HG02642 (cell line): ENCODE measurements around the gene ADARB1.
"Not testable (repeated sequence)": the region's sequence is repeated elsewhere in the genome, so short reads cannot be mapped to it uniquely, and the experiment has no call there.

Source experiments
- ATAC-seq: cut with Tn5 transposase; IDR thresholded peaks from one replicate; pipeline ENCODE4 v1.9.1; 2021; ENCODE audit warnings: mild to moderate bottlenecking; ENCODE audit not compliant: unreplicated experiment, poor library complexity

The ADARB1 gene

DNA sequence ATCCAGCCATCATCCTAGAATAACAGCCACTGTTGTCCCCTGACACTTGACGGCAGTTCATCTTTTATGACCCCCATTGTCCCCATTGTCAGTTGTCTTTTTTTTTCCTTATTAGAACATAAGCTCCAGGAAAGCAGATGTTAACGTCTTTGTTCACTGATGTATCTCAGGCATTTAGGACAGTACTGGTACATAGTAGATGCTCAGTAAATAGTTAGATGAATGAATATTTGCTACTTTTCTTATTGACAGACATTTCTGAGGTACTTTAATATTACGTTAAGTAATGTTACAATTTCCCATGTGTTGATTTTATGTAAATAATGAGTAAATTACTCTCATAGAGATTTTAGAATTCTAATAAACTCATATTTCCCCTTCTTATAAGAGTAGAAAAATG is 69.5 kb downstream of the ADARB1 start:
- no peak for ATAC-seq

DNA sequence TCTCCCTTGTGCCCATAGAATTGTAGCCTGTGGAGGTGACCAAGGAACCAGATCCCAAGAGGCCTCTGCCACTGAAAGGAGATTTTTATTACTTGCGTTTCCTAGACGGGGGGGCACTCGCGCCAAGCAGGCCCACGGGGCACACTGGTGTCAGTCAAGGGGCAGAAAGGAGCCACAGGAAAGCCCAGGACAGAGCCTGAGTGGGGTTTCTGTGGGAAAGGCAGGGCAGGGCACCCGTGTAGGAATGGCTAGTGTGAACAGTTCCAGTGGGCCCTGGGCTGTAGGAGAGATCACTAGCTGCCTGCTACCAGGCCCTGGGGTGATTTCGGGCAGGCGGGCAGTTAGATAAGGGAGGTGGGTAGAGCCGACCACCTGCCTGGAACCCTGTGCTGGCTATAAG is 70.8 kb downstream of the ADARB1 start:
- ATAC-seq: no peak

DNA sequence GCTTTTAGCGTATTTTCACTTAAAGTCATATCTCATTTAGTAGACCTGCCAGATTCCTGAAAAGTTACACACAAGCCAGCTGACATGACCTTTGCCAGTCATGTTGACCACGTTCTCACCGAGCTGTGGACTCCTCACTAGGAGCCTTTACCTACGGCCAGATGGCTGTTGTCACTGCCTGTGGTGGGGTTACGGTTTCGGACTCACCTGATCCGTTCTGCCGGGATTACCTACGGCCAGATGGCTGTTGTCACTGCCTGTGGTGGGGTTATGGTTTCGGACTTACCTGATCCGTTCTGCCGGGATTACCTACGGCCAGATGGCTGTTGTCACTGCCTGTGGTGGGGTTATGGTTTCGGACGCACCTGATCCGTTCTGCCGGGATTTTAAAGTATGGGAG is 71.5 kb downstream of the ADARB1 start:
- not testable (repeated sequence) for ATAC-seq

DNA sequence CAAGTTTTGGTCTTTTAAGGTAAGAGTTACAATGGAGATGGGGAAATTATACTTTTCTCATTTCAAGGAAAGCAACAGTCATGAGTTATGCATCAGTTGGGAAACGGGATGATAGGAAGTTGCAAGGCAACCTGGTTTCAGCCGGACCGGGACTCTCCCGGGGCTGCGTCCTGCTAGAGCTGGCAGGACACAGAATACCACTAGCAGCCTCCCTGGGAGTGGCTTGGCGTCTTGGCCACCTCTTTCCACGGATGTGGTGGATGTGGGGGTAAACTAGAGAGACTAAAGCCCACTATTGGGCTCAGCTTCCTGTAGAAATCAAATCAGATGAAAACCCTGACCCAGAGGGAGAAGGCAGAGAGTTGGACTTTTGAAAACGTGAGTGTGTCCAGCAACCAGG is 71.9 kb downstream of the ADARB1 start:
- ATAC-seq: no peak

DNA sequence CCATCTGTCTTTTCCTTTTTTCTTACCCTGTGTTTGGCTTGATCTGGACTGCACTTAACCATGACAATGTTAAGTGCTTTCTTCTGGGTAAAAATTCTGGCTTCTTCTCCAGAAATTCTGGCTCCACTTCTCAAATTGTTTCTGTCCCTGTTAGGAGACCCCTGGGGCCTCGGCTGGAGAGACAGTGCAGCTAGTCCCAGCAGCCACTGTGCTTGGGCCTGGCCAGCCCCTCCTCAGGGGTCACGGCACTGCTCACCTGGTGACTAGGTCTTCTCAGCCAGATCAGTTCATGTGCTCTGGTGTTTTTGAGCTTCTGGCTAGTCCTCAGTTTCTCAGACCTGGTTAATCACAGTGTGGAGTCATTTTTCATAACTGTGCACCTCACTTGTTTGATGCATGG is 72.4 kb downstream of the ADARB1 start:
- ATAC-seq: no peak

DNA sequence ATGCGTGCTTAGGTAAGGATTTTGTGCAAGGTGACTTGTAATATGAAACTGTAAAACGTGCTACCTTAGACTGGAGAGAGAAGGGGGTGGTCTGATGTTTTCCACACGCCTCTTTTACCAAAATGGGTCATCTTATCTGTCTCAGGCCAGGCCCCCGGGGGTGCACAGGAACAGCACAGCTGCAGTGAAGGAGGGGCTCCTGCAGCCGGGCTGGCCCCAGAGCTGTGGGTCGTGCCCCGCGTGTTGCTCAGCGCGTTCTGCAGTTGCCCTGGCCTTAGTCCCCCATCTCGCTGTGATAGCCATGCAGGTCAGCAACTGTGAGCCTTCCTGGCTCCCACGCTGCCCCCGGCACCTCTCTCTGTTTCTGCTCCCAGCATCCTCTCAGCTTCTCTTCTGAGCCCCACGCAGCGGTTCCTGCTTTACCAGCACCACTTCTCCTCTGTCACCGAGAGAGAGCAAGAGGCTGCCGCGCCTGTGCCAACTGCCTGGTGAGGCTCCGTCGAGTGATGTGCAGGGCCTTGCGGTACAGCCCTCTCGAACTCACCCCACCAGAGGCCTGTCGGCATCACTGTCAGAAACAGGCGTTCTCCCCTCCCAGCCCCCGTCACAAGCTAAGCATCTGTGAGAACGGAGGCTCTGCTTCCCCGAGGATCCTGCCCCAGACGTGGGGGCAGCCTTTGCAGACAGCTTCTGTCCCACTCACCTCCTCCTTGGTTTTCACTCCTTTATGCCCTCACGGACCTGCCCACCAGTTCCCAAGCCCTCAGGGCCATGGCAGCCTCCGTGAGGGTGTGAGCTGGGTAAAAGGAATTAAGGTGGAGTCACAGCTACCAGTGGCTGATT is 73.3 kb downstream of the ADARB1 start:
- no peak for ATAC-seq

DNA sequence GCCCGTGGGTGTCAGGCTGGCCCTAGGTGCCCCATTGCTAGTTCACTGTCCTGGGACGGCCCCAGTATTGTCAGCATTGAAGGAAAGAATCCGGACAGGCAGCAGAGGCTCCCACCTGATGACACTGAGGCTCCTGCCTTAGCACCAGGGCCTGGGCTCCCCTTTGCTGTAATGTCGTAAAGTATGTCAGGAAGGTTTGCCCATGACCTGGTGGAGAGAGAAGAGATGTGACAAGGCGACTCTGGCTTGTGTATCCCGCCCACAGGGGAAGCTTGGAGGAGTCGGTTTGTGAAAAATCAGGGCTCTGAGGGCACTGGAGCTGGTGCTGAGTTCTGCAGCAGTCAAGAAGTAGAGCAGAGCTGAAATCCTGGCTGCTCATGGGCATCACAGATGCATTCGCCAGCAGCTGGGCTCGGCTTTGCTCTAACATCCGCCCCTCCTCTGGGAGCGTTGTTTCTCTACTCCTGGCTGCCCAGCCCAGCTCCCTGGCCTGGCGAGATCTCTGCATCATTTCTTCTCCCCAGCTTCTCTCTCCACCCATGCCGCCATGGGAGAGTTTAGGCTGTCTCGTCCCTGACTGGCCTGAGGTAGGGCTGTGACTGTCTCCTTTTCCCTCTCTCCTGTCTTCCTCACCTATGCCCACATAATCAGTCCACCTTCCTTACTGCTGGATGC is 74.1 kb downstream of the ADARB1 start:
- ATAC-seq: no peak

DNA sequence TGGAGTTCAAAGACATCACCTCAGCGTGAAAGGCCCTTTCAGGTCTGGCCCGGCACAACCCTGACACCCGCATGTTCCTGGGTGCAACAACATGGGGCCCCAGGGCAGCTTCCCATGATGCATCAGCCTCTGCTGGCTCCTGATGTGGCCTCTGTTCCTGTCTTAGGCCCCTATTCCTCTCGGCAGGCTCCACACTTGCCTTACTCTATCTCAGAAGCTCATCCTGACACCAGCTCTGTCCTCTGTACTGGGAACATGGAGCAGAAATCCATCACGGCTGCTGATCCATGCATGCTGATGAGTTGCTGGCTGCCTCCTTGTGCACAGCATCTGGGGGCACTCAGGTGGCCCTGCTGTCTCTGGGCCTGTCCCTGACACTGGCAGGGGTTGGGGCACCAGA is 74.6 kb downstream of the ADARB1 start:
- no peak for ATAC-seq

DNA sequence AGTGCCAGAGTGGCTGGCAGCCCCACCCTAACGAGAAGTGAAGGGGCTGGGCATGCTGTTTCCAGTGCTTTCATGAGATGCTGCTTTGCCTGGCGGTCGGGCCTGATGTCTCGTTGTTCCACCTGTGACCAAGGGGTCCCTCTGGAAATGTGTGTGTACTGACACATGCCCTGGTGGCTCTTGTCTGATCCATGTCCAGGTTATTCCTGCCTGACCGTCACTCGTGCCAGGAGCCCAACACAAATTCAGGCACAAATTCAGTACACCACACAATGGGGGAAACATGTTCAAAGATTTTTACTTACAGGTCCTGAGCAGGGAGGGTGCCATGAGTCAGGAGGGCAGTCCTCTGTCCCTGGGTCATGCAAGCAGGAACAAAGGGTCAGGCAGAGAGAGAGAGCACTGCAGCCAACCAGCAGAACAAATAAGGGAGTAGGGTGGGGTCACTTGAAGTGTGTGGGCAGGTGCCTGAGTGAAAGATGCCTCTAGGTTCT is 76.3 kb downstream of the ADARB1 start:
- no peak for ATAC-seq

DNA sequence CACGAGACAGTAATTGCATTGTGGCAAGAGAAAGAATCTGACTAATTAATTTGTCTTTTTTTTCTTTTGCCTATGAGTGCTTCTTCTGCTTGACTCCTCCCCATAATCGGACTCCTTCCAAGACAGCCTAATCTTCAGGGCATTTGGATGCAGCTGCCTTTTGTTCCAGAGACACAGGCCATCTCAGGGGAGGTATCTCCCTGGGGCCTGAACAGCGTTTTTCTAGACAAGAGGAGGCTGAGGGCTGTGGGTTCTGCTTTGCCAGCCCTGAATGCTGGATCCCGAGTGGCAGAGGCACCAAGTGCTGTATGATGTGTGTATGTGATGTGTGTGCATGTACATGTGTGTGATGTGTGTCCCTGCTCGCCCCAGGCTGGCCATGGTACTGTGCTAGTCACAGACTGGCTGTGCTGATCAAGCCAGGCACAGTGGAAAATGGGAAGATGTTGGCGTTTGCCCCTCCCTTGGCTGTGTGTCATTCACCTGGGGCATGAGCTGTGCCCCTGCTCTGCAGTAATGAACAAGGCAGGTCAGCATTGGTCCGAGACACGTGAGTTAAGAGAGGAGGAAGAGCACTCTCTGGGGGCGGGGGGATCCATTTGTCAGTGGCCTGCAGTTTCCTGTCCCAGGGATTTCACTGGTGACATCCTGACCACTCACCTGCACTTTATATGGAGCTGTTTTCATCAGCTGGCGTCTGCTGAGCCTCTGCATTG is 77.2 kb downstream of the ADARB1 start:
- no peak for ATAC-seq

DNA sequence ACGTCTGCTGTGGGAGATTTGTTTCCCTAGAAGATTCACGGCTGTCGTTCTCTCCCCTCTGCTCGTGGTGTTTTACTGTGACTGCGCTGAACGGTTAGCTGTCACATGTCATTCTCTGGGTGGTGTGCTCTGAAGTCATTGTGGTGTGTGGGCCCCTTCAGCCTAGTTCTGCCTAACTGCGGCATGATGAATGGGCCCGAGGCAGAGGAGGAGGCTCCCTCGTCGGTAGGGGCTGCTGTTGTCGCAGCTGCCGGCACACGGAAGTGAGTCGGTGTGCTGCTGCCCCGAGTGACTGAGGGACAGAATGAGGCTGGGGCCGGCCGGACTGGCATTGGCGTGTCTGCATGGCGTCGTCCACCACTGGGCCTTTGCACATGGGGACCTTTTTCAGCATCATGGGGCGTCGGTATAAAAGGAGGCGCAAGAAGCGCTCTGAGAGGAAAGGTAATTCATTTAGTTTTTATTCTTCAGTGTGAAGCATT is 77.9 kb downstream of the ADARB1 start:
- no peak for ATAC-seq

DNA sequence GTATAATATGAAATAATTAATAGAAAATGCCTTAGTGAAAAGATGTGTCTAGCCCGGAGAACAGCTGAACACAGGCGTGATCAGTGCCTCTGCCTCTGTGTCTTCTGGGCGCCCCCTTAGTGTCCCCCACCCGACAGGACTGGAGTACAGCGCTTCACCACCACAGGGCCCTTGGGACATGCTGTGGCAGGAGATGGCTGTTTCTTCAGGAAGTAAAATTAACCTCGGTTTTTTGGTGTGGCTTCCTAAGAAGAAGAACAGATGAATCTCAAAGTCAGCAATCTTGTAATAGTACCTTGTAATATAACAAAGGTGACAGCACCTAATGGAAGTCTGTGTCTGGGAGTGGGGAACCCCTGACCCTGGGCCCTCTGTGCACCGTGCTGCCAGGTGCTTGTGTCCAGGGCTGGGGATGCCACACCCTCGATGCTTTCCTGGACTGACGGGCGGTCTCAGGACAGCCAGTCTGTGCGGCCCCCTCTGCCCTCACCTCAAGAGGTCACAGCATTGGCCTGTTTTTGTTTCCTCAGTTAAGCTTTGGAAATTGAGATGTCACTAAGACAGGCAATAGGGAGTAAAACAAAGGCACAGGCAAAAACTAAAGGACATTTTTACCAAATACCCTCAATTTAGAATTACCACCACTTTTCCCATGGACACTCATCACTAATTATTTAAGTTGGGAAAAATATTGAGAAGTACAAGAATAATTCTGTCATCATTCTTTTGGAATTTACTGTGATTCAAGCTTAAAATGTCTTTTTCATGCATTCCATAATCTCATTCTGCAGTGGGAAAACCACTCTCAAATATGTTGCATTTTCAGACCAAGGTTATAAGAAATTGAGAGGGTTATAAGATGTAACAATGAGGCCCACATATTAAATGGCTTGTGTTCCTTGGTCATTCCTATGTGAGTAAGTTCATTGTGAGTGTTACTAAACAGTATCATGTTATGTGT is 79.3 kb downstream of the ADARB1 start:
- no peak for ATAC-seq

DNA sequence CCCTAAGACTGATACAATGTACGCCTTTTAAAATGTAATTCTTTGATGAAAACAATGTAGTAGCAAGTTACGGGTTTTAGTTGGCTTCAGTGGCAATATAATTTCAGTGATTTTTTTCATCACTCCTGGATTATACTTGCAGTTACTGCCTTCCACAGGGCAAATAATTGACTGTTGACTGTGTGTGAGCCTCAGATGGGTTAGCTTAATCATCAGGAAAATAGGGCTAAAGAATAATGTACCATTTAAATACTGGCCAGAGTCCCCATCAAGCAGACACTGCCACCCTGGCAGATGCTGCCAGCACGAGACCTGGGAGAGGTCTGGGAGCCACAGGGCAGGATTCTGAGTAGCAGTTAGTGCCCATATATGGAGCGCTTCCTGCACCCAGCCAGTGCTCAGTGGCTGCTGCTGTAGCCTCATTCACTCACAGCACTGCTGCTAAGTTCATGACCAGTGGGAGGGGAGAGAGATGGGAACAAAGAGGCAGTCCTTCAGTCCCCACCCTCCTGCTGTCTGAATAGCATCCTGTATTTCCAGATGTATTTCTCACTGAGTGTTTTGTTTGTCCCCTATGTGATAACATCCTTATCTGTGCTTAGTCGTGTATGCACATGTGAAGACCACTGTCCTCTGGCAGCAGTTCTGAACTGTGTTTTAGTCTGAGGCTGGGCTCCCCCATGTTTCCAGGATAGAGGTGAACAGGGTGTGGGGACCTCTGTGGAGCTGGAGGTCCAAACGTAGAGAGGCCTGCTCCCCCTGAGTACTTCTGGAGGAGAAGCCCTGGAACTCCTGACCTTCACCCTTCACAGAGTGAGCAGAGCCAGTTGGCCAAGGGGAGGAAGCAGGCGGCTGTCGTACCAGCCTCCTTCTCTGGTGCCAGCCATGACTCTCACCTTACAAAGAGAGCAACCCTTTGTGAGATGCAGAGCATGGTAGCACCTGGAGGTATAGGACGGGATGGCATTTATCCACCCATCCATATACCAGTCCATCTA is 80.4 kb downstream of the ADARB1 start:
- no peak for ATAC-seq

DNA sequence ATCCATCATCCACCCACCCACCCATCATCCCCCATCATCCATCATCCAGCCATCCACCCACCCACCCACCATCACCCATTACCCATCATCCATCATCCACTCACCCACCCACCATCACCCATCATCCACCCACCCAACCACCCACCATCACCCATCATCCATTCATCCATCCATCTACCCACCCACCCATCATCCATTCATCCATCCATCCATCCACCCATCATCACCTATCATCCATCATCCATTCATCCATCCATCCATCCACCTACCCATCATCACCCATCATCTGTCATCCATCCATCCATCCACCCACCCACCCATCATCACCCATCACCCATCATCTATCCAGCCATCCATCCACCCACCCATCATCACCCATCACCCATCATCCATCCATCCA is 81.5 kb downstream of the ADARB1 start:
- no peak for ATAC-seq

DNA sequence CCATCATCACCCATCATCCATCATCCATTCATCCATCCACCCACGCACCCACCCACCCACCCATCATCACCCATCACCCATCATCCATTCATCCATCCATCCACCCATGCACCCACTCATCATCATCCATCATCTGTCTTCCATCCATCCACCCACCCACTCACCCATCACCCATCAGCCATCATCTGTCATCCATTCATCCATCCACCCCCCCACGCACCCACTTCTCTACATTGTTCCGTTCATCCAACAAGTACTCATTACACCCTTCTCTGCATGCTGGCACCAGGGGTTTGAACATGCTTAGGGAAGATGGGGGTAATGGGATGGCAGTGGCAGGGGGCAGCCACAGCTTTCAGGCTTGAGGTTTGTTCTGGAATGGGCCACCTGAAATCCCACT is 82.1 kb downstream of the ADARB1 start:
- no peak for ATAC-seq

DNA sequence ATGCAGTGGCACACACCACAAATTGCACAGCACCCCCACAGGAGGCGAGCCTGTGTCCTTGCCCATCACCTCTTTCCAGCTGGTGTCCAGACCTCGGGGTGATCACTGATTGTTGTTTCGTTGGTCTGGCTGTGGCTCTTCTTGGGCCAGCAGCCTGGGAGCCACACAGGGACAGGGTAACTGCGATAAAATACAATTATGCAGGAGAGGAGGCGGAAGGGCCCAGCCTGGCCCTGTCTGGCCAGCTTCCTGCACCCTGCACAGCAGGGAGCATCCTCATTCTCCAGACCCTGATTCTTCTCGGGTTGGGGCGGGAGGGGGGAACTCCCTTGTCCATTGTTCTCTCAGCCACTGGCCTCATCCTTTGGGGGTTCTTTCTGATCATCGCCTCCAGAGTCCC is 83.6 kb downstream of the ADARB1 start:
- no peak for ATAC-seq

DNA sequence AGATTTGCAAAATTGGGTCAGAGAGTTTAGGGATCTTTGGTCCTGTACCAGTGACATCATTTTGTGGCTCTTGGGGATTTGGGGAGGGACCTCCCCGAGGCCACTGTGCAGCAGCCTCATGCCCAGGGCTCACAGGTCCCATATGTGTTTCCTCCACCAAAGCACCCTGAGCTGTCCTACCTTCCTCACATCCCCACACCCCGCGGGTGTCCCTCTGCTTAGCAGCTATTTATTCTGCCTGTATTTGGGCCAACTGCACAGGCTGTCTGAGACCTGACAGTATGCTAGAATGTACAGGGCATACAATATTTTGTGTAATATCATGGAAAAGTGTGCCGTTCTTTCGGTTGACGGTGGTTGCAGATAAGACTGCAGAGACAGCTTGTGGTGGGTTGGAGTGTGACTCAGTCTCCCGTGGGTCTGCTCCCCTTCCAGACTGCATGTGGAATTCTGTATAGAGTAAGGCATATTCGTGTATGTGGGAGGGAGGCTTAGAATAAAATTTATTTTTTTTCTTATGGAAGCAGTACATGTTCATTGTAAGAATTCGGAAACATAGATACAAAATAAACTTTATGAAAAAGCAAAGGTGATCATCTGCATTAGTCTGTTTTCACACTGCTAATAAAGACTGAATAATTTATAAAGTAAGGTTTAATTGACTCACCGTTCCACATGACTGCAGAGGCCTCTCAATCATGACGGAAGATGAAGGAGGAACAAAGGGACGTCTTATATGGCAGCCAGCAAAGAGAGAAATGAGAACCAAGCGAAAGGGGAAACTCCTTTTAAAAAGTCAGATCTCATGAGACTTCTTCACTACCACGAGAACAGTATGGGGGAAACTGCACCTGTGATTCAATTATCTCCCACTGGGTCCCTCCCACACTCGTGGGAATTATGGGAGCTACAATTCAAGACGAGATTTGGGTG is 84.4 kb downstream of the ADARB1 start:
- ATAC-seq: no peak

DNA sequence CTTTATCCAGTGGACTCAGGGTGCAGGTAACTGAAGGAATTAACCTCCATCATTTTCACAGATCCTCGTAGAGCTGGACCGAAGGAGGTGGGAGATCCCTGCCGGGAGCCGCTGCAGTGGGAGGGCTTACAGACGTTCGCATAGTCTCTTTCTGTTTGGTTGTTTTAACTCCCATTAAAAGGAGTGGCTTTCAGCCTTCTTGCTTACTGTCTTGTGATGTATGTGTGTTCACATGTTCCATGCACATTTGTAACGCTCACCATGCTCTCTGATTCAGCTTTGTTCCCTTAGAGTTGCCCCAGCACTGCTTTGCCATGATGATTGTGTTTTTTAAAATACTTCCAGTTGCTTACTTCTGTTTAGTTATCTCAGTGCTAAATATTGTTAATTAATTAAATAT is 85.8 kb downstream of the ADARB1 start:
- no peak for ATAC-seq
